Prostate gland (tissue), 2 donors: Measurements from ENCODE around the gene CRTAC1.

Experiments
- CTCF ChIP-seq, 4 experiments: fragments of 200-600 bp in 2 of 4; fragments of 450-650 bp in 2 of 4; sonication (generic) in 2 of 4; IDR thresholded peaks; 1 replicate in 3 of 4; 2 replicates in 1 of 4; pipeline ENCODE4 v1.5.1; 2016 to 2019; ENCODE audit warnings: antibody characterized with exemption in 4 of 4, mild to moderate bottlenecking in 2 of 4, moderate library complexity in 2 of 4
- POLR2A ChIP-seq: fragments of 450-650 bp; IDR thresholded peaks from one replicate; pipeline ENCODE4 v1.6.1; 2016; ENCODE audit warnings: antibody characterized with exemption, mild to moderate bottlenecking
- POLR2AphosphoS5 ChIP-seq: sonication (generic); formaldehyde crosslinking; IDR thresholded peaks from one replicate; pipeline ENCODE4 v1.6.1; 2017; ENCODE audit warnings: antibody characterized with exemption

GRCh38 chr10:97875391-97875790 lies 155.0 kb downstream of the CRTAC1 start:
- no peak for TF ChIP-seq CTCF (IDR thresholded peaks at IDR 0.05)
- TF ChIP-seq POLR2A: no peak
- no peak for TF ChIP-seq POLR2AphosphoS5
